Common myeloid progenitor, CD34-positive (primary cell): Measurements from ENCODE around the gene NOL6.

ENCODE experiments used
- CTCF ChIA-PET: fragments of 350-600 bp; sonication (Branson Sonifier 250); formaldehyde crosslinking; loops from one replicate; lab custom pipeline; 2021; ENCODE audit warnings: antibody characterized with exemption; lab: Charles Lee
- POLR2A ChIA-PET: fragments of 350-600 bp; sonication (Branson Sonifier 250); formaldehyde crosslinking; loops from one replicate; lab custom pipeline; 2021; ENCODE audit warnings: antibody characterized with exemption; lab: Charles Lee
- DNase-seq, 3 donors: peaks; one replicate each; pipeline versions ENCODE4 v3.0.0 to v3.0.0-alpha.2; 2013
- H3K27ac ChIP-seq, 2 experiments: 1 replicate in 1 of 2; 2 replicates in 1 of 2; pipeline ENCODE4 v1.7.0; 2013; ENCODE audit warnings: inconsistent platforms in 2 of 2, low read length in 2 of 2, mild to moderate bottlenecking in 2 of 2, low read depth in 1 of 2, moderate library complexity in 1 of 2; ENCODE audit not compliant: severe bottlenecking in 2 of 2, insufficient read depth in 1 of 2, poor library complexity in 1 of 2
- H3K27me3 ChIP-seq, 5 experiments: replicated peaks in 2 of 5; 1 replicate in 3 of 5; 2 replicates in 2 of 5; pipeline versions ENCODE4 v1.6.1 to v1.7.0; 2013; ENCODE audit warnings: low read length in 4 of 5, mild to moderate bottlenecking in 2 of 5, moderate library complexity in 2 of 5, inconsistent platforms in 1 of 5; ENCODE audit not compliant: insufficient read depth in 5 of 5, control insufficient read depth in 4 of 5
- H3K36me3 ChIP-seq, 4 experiments: 1 replicate in 2 of 4; 2 replicates in 2 of 4; pipeline versions ENCODE4 v1.6.1 to v1.7.0; 2013; ENCODE audit warnings: low read length in 3 of 4, control low read depth in 1 of 4, mild to moderate bottlenecking in 1 of 4; ENCODE audit not compliant: control insufficient read depth in 4 of 4, insufficient read depth in 4 of 4
- H3K4me1 ChIP-seq, 4 experiments: 1 replicate in 3 of 4; 2 replicates in 1 of 4; pipeline versions ENCODE4 v1.6.1 to v1.7.1; 2013; ENCODE audit warnings: low read length in 3 of 4, mild to moderate bottlenecking in 3 of 4, control low read depth in 1 of 4, inconsistent platforms in 1 of 4, moderate library complexity in 1 of 4; ENCODE audit not compliant: control insufficient read depth in 4 of 4, insufficient read depth in 4 of 4; ENCODE audit errors: control extremely low read depth in 1 of 4
- H3K4me3 ChIP-seq, 7 experiments: 1 replicate in 4 of 7; 2 replicates in 3 of 7; pipeline versions ENCODE4 v1.5.1 to v1.7.0; 2013; ENCODE audit warnings: mild to moderate bottlenecking in 7 of 7, low read length in 6 of 7, moderate library complexity in 6 of 7, inconsistent platforms in 2 of 7, low read depth in 2 of 7, control low read depth in 1 of 7; ENCODE audit not compliant: insufficient read depth in 4 of 7, control insufficient read depth in 1 of 7; ENCODE audit errors: extremely low read depth in 1 of 7
- H3K9me3 ChIP-seq, 5 experiments: 1 replicate in 4 of 5; 2 replicates in 1 of 5; pipeline versions ENCODE4 v1.6.1 to v1.7.1; 2013; ENCODE audit warnings: low read length in 4 of 5, mild to moderate bottlenecking in 2 of 5, inconsistent platforms in 1 of 5, low read depth in 1 of 5, moderate library complexity in 1 of 5; ENCODE audit not compliant: control insufficient read depth in 4 of 5, insufficient read depth in 2 of 5; ENCODE audit errors: control extremely low read depth in 1 of 5
- WGBS: methylation state at CpG from one replicate; pipeline ENCODE4 v1.1.5; 2013; ENCODE audit not compliant: insufficient coverage; 5-methylcytosine and 5-hydroxymethylcytosine counted together

NOL6 gene

GRCh38 chr9:33436445-33436844, 37.3 kb downstream of the NOL6 start:
- peaks cover 0 to 7% (median 1%) of the 10 kb centered on the region in 4 experiments for H3K4me1 ChIP-seq
- POLR2A ChIA-PET, result no interaction called here
- H3K9me3 ChIP-seq, result no peaks in the 10 kb centered on the region
- H3K36me3 ChIP-seq, result no peaks in the 10 kb centered on the region
- WGBS, result 85% methylated on average over 8 of the region's 8 CpGs
- no peak overlapping the region for H3K4me3 ChIP-seq
- no peaks in the 10 kb centered on the region for H3K27me3 ChIP-seq
- CTCF ChIA-PET, result interaction anchor here (3.8 kb wide), 1 partner anchor 16 kb away, joined by 15 read pairs; no protein-coding TSS in a partner anchor
- no peak overlapping the region for H3K27ac ChIP-seq
- no peak for DNase-seq

DNA sequence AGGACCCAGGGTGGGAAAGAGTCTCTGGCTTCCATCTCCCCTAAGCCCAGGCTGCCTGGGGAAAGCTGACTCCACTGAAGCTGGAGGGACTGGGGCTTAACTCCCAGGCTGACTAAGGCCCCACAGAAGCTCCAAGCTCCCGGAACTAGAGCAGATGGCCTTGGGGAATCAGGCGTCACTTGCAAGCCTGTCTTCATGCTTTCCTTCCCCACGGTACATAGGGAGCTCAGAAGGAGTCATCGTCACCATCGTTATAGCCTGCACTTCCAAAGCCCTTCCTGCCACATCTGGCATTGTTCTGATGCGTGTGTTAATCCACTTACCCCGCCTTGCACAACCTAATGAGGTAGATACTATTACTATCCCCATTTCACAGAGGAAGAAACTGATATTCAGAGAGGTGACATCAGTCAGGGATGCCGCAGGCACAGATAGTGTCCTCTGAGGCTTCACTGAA, 37.9 kb downstream of the NOL6 start:
- Histone ChIP-seq H3K36me3 (no peaks in the 10 kb centered on the region), H3K27me3 (no peaks in the 10 kb centered on the region), H3K4me1 (peaks cover 0 to 10% (median 1%) of the 10 kb centered on the region in 4 experiments), H3K27ac (no peak overlapping the region), H3K9me3 (no peaks in the 10 kb centered on the region), H3K4me3 (no peak overlapping the region)
- WGBS, result 92% methylated on average over 8 of the region's 8 CpGs
- ChIA-PET CTCF (interaction anchor here (1.0 to 3.8 kb wide), 3 partner anchors 8 to 17 kb away, joined by 3 to 15 read pairs (median 5); partner anchors contain the start of gene AQP3), POLR2A (no interaction called here)
- no peak for DNase-seq

DNA sequence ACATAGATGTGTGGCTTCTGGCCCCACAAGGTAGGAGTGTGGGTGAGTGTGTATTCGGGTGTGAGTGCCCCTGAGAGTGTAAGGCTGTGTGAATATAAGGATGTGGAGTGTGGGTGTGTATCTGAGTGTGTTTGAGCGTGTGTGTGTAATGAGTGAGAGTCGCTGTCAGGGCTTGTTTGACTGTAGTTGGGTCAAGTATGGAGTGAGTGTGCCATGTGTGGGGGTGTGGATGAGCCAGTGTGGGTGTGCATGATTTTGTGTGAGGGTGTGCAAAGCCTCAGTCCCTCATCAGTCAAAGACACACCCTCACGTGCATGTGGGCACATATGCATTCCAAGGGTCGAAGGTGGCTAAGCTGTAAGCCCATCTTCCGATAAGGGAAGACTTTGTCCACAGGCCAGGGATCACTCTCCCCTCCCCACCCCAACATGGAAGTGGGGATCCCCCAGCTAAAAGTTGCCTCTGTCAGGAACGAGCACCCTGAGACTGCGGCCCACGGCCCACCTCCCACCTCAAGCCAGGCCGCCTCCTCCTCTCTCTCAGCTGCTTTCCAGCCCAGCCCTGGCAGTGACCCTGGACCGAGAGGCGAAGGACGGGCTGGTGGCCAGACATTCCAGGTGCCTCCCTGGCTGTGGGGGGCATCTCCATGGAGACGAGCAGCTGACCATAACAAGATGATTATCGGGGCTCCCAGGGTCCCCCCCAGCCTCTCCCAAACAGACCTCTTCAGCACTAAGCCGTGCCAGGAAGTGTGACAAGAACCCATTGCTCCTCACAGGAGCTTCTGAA, 39.2 kb downstream of the NOL6 start:
- ChIA-PET CTCF (interaction anchor here (1.0 to 3.4 kb wide), 5 partner anchors 9 to 32 kb away, joined by 3 to 11 read pairs (median 6); no protein-coding TSS in a partner anchor), POLR2A (interaction anchor here (0.7 kb wide), 1 partner anchor 19 kb away, joined by 3 read pairs; no protein-coding TSS in a partner anchor)
- DNase-seq, result no peak
- Histone ChIP-seq H3K27me3 (no peaks in the 10 kb centered on the region), H3K27ac (no peak overlapping the region), H3K9me3 (no peaks in the 10 kb centered on the region), H3K36me3 (no peaks in the 10 kb centered on the region), H3K4me3 (no peak overlapping the region), H3K4me1 (peaks cover 0 to 11% (median 1%) of the 10 kb centered on the region in 4 experiments)
- WGBS, result 95% methylated on average over 16 of the region's 16 CpGs

DNA sequence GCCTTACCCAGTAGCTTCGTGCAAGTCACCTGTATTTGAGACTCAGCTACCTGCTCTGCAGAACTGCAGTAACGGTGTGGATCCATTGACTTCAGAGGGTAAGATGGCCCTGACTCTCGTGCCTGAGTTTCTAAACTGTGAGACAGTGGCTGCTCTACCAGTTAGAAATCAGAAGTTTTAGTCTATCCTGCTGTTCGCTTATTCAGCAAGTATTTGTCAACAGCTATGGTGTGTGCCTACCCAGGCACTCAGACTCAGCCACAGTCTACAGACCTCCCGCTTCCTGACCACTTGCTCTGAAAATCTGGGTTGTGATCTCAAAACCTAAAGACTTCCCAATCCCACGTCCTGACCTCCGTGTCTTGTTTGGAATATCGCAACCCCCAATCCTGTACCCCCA, 39.9 kb downstream of the NOL6 start:
- Histone ChIP-seq H3K27ac (no peak overlapping the region), H3K4me1 (peaks cover 0 to 11% (median 1%) of the 10 kb centered on the region in 4 experiments), H3K27me3 (no peaks in the 10 kb centered on the region), H3K4me3 (no peak overlapping the region), H3K36me3 (no peaks in the 10 kb centered on the region), H3K9me3 (no peaks in the 10 kb centered on the region)
- no peak for DNase-seq
- CTCF ChIA-PET, result interaction anchor here (2.1 to 3.4 kb wide), 4 partner anchors 16 to 33 kb away, joined by 5 to 11 read pairs (median 6); no protein-coding TSS in a partner anchor
- 100% methylated on average over 4 of the region's 8 CpGs for WGBS
- POLR2A ChIA-PET, result no interaction called here

- H3K27me3 ChIP-seq, result no peaks in the 10 kb centered on the region
- no peaks in the 10 kb centered on the region for H3K36me3 ChIP-seq
- no peak overlapping the region for H3K27ac ChIP-seq
- no peak overlapping the region for H3K4me3 ChIP-seq
- ChIA-PET CTCF (interaction anchor here (1.4 to 3.4 kb wide), 6 partner anchors 12 to 35 kb away, joined by 3 to 11 read pairs (median 3); partner anchors contain the start of gene AQP3), POLR2A (no interaction called here)
- H3K4me1 ChIP-seq, result peaks cover 0 to 5% (median 0%) of the 10 kb centered on the region in 4 experiments
- H3K9me3 ChIP-seq, result no peaks in the 10 kb centered on the region
- 100% methylated on average over 1 of the region's 2 CpGs for WGBS
- peak in 1 of 3 donors; percentile 6 for DNase-seq
Observed at GRCh38 chr9:33431420-33431819, 42.3 kb downstream of the NOL6 start.

DNA sequence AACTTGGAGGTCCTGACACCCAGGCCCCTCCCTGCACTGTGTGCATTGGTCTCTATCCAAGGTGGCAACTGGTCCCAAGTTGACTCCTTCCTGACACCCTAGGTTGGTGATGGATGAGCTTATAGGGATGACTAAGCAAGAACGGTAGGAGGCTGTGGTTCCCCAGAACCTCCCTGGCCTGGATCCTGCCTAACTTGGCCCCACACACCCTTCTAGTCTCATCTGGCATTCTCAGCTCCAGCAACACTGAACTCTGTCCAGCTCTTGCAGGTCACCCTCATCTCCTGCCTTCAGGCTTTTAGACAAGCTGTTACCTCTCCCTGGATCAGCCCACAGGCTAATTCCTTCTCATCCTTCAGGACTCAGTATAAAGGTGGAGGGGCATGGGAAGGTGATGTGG, 42.8 kb downstream of the NOL6 start:
- DNase-seq, result peak in 1 of 3 donors; percentile 8
- CTCF ChIA-PET, result interaction anchor here (0.6 to 3.4 kb wide), 7 partner anchors 12 to 1330 kb away, joined by 3 to 11 read pairs (median 3); partner anchors contain the start of gene AQP3
- Histone ChIP-seq H3K4me3 (no peak overlapping the region), H3K4me1 (peaks cover 0 to 5% (median 0%) of the 10 kb centered on the region in 4 experiments), H3K9me3 (no peaks in the 10 kb centered on the region), H3K27me3 (no peaks in the 10 kb centered on the region), H3K36me3 (no peaks in the 10 kb centered on the region), H3K27ac (no peak overlapping the region)
- 0% methylated on average over 1 of the region's 1 CpG for WGBS
- POLR2A ChIA-PET, result no interaction called here
